Tibial nerve (tissue), 3 donors: ENCODE data around the gene MSANTD1.

ENCODE experiments used
- CTCF ChIP-seq, 5 experiments: fragments of 200-600 bp in 3 of 5; fragments of 450-650 bp in 2 of 5; sonication (generic) in 3 of 5; IDR thresholded peaks; one replicate each; pipeline ENCODE4 v1.5.1; 2016 to 2019; ENCODE audit warnings: antibody characterized with exemption in 5 of 5, mild to moderate bottlenecking in 3 of 5, moderate library complexity in 2 of 5
- POLR2A ChIP-seq, 2 donors: fragments of 450-650 bp; IDR thresholded peaks; one replicate each; pipeline ENCODE4 v1.6.1; 2017; ENCODE audit warnings: antibody characterized with exemption in 2 of 2, mild to moderate bottlenecking in 2 of 2, moderate library complexity in 2 of 2

- no peak for TF ChIP-seq CTCF (IDR thresholded peaks at IDR 0.05)
- no peak for TF ChIP-seq POLR2A (IDR thresholded peaks at IDR 0.05)
Measured at GRCh38 chr4:3205995-3206394, 43.0 kb upstream of the MSANTD1 start.
